GM18526 (cell line): ENCODE data around the gene RUFY4.

ENCODE experiments used
- POLR2A ChIP-seq: IDR thresholded peaks from 3 replicates; pipeline ENCODE4 v1.6.1; 2011; ENCODE audit not compliant: insufficient read length; ENCODE audit errors: extremely low read depth

The RUFY4 gene

DNA sequence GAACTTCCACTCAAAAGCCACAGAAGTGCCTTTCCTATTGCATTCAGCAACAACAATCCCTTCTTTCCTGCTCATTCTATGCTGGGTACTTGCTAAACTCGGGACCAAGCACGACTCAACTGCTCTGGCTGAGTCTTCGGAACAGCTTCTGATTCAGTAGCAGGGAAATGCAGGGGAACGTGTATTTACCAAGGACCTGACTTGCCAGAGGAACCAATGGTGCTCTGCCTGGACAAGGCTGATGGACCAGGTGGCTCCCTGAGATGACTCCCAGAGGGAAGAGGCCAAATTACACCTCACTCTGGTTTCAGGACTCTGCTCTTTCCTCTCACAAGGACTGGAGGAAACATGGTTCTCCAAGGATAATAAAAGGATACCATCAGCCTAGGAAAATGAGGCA lies 69.0 kb downstream of the RUFY4 start:
- no peak for TF ChIP-seq POLR2A
